ENCODE results near the gene FBP2. TPM values are rescaled to one million over a fixed set of nuclear protein-coding genes. Genes with fewer than 3 reads are reported as not detected.
A peak's percentile ranks its signal among the peaks of the same experiment; 100 is the strongest.

Gene FBP2
- total RNA-seq, 4 donors from 2014 or later = 1.5 TPM; not detected in 3

DNA sequence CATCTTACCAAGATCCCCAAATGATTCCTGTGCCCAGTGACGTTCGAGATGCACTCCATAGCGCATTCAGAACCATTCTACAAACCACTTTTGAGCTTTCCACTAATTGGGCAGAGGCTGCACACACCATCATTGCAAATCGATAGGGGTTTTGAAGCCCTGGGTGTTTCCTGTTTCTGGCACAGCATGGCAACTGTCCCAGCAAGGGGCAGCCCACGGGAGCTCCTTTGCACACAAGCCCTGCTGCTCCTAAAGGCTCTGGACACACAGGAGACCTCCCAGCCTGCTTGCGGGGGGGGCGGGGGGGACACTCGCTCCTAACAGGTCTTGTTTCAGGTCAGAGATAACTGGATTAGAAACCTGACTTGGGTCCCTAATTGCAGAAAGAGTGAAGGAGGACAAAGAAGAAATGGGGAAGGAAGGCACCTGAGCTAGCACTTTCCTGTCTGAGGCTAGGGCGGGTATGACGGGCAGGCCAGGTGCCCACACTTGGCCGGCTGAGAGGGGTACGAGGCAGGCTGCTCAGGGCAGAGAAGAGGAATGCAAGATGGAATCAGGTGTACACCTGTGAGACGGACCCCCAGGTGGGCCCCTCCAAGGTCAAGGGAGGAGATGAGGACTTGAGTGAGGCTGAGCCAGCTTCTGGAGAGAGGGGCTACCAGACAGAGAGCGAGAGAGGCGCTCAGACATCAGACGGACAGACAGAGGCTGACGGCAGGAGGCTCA is 44.9 kb upstream of the FBP2 start:
- intact Hi-C loops (cut with DNase I; ENCODE audit: low total_unique reads) = no loop called here
- WGBS, 2 donors = 69 to 77% methylated on average over 16 to 17 of the region's 17 CpGs
- H3K4me3 ChIP-seq (ENCODE audit: low read depth, poor library complexity, severe bottlenecking) = peak overlapping the region; percentile 22
- TF ChIP-seq CTCF (IDR thresholded peaks at IDR 0.05) (no peak), POLR2A (IDR thresholded peaks at IDR 0.05) (no peak)
- DNase-seq (ENCODE audit: low spot score in 2 of 2) = no peak

DNA sequence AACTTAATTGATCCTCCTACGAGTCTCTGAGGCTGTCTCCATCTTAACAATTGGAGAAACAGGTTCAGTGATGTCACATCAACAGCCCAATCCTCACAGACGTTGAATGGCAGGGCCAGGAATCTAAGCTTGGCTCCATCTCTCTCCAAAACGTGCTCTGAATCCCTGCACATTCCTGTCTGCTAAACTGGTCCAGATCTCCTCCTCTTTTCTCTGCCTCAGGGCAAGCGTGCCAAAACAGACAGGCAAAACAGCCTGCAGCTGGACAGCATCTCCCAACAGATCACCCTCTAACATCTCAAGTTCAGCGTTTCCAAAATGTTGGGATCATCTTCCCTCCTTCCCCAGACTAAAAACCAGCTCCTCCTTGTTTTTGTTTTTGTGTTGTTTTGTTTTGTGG is 39.1 kb upstream of the FBP2 start:
- H3K4me3 ChIP-seq (ENCODE audit: low read depth, poor library complexity, severe bottlenecking) = no peak overlapping the region
- DNase-seq (ENCODE audit: low spot score in 2 of 2) = no peak
- WGBS, 2 donors = 15 to 18% methylated on average over 5 of the region's 5 CpGs
- TF ChIP-seq CTCF (IDR thresholded peaks at IDR 0.05) (no peak), POLR2A (IDR thresholded peaks at IDR 0.05) (no peak)
- intact Hi-C loops (cut with DNase I; ENCODE audit: low total_unique reads) = no loop called here

DNA sequence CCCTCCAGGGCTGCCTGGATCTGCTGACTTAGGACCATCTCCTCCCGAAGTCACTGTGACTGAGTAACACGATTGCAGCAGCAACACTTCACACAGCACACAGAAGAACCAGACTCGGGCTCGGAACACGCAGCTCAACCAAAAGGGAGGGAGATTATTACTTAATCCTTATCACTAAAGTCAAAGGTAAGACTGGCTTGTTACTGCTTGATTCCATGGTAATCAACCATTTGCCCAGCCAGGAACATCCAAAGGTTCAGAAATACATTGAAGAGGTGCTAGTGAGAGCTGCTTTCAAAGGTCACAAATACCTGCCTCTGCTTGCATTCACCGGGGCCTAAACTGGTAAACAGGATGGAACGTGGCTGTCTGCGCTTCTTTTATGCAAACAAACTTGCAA is 38.0 kb upstream of the FBP2 start:
- TF ChIP-seq POLR2A (IDR thresholded peaks at IDR 0.05) = no peak
- TF ChIP-seq CTCF (IDR thresholded peaks at IDR 0.05) = no peak
- WGBS, 2 donors = 48 to 51% methylated on average over 8 of the region's 8 CpGs
- DNase-seq (ENCODE audit: low spot score in 2 of 2) = no peak
- intact Hi-C loops (cut with DNase I; ENCODE audit: low total_unique reads) = no loop called here
- no peak overlapping the region for H3K4me3 ChIP-seq (ENCODE audit: low read depth, poor library complexity, severe bottlenecking)

DNA sequence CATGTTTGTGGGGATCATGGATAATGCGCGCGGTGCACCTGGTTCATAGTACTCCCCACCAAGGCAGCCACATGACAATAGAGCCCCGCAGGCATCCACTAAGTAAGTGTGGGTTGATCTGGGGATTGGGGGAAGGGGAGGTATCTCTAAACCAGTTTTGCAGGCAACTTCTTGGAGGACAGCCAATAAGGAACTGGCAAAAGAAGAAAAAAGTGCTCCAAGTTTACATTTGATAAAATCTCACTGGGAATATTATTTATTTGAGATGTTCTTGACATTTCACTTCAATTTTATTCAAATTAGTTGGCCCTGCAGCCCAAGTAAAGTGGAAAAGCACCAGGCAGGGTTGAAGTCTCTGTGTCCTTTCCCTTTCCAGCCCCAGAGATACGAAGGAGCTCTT is 37.2 kb upstream of the FBP2 start:
- TF ChIP-seq CTCF (IDR thresholded peaks at IDR 0.05) (no peak), POLR2A (IDR thresholded peaks at IDR 0.05) (no peak)
- 38 to 56% methylated on average over 5 of the region's 5 CpGs for WGBS, 2 donors
- DNase-seq (ENCODE audit: low spot score in 2 of 2) = peak in 1 of 2 donors; percentile 30
- intact Hi-C loops (cut with DNase I; ENCODE audit: low total_unique reads) = no loop called here
- H3K4me3 ChIP-seq (ENCODE audit: low read depth, poor library complexity, severe bottlenecking) = no peak overlapping the region

- TF ChIP-seq POLR2A (IDR thresholded peaks at IDR 0.05) (no peak), CTCF (IDR thresholded peaks at IDR 0.05) (no peak)
- DNase-seq (ENCODE audit: low spot score in 2 of 2) = no peak
- intact Hi-C loops (cut with DNase I; ENCODE audit: low total_unique reads) = no loop called here
Measured at GRCh38 chr9:94630281-94630680, 36.7 kb upstream of the FBP2 start.

GRCh38 chr9:94627287-94627686 is 33.7 kb upstream of the FBP2 start:
- no peak for DNase-seq (ENCODE audit: low spot score in 2 of 2)
- 92 to 93% methylated on average over 6 of the region's 6 CpGs for WGBS, 2 donors
- intact Hi-C loops (cut with DNase I; ENCODE audit: low total_unique reads) = no loop called here
- H3K4me3 ChIP-seq (ENCODE audit: low read depth, poor library complexity, severe bottlenecking) = no peak overlapping the region
- TF ChIP-seq POLR2A (IDR thresholded peaks at IDR 0.05) (no peak), CTCF (IDR thresholded peaks at IDR 0.05) (no peak)

More at GRCh38 chr9:94630281-94630680, 36.7 kb upstream of the FBP2 start:
- WGBS, 2 donors = 91 to 94% methylated on average over 3 of the region's 3 CpGs
- no peak overlapping the region for H3K4me3 ChIP-seq (ENCODE audit: low read depth, poor library complexity, severe bottlenecking)

Measured in lower leg skin (tissue), 4 donors.